ENCODE measurements around the gene KHDC4. TPM values are rescaled to one million over a fixed set of nuclear protein-coding genes. Genes with fewer than 3 reads are reported as not detected.
A peak's percentile ranks its signal among the peaks of the same experiment; 100 is the strongest.

KHDC4 gene
- total and polyA plus RNA-seq, 2 of the 4 experiments (the other 2 are of a cell fraction) = 28.0 to 29.9 TPM

- ChIA-PET POLR2A (ENCODE audit: unreplicated experiment) (no interaction called here), CTCF (no interaction called here)
- Histone ChIP-seq H2BK15ac (ENCODE audit: low read depth, low read length) (no peak overlapping the region), H4K91ac (ENCODE audit: insufficient read depth, low read depth, low read length) (no peak overlapping the region), H3K56ac (ENCODE audit: extremely low read depth, insufficient read depth, low read length) (no peak overlapping the region), H3K27me3 (ENCODE audit: control insufficient read depth, insufficient read depth, low read length) (no peaks in the 10 kb centered on the region), H3K27ac (ENCODE audit: insufficient read depth, low read length) (no peak overlapping the region), H4K20me1 (ENCODE audit: insufficient read depth, low read length) (no peaks in the 10 kb centered on the region), H3K18ac (ENCODE audit: low read depth, low read length) (no peak overlapping the region), H3K4me3 (ENCODE audit: insufficient read depth, low read depth, low read length) (no peak overlapping the region), H3K9me3 (ENCODE audit: control insufficient read depth, insufficient read depth, low read length) (no peaks in the 10 kb centered on the region), H4K5ac (ENCODE audit: low read depth, low read length) (no peak overlapping the region), H3K9me1 (ENCODE audit: insufficient read depth, low read length) (no peaks in the 10 kb centered on the region), H3K36me3 (ENCODE audit: control insufficient read depth, insufficient read depth, low read length) (peaks cover 10% of the 10 kb centered on the region), H2AK5ac (ENCODE audit: low read depth, low read length) (no peak overlapping the region), H2BK5ac (ENCODE audit: low read depth, low read length, poor library complexity, severe bottlenecking) (no peak overlapping the region), H3K4ac (ENCODE audit: low read depth, low read length) (no peak overlapping the region), H3K14ac (replicated peaks; ENCODE audit: low read depth, low read length) (no peak overlapping the region), H2BK120ac (ENCODE audit: low read depth, low read length) (no peak overlapping the region), H2AFZ (replicated peaks; ENCODE audit: low read length, poor library complexity) (no peak overlapping the region), H2AK9ac (replicated peaks; ENCODE audit: low read depth, low read length, poor library complexity) (no peak overlapping the region), H3K79me1 (ENCODE audit: low read depth in 1 of 2, low read length in 2 of 2) (peaks cover 0 to 6% of the 10 kb centered on the region in 2 experiments; a peak in 3 of 4 replicates), H3K23ac (ENCODE audit: low read depth, low read length) (no peak overlapping the region), H2BK20ac (ENCODE audit: low read depth, low read length) (no peak overlapping the region), H4K8ac (ENCODE audit: low read depth in 2 of 2, low read length in 2 of 2) (no peak overlapping the region), H3K4me2 (ENCODE audit: low read depth, low read length) (no peak overlapping the region), H3K9ac (ENCODE audit: low read depth, low read length) (no peak overlapping the region), H3K4me1 (ENCODE audit: control insufficient read depth, insufficient read depth, low read length) (peaks cover 10% of the 10 kb centered on the region)
- DNase-seq = no peak
- in situ Hi-C loops (cut with MboI; ENCODE audit: low sequenced_read_pairs) (no loop called here), intact Hi-C loops (cut with micrococcal nuclease) (no loop called here), dilution Hi-C loops (cut with HindIII; ENCODE audit: low sequenced_read_pairs, unreplicated experiment) (no loop called here)
- no peak for ATAC-seq (ENCODE audit: low read depth)
- no peak for TF ChIP-seq SMC3 (IDR thresholded peaks at IDR 0.05; ENCODE audit: low read depth, low read length)
- TF ChIP-seq POLR2A (IDR thresholded peaks at IDR 0.05; ENCODE audit: low read depth, low read length) = no peak
- TF ChIP-seq MAZ (IDR thresholded peaks at IDR 0.05; ENCODE audit: borderline replicate concordance, low read depth, low read length) = no peak
- TF ChIP-seq USF2 (IDR thresholded peaks at IDR 0.05; ENCODE audit: low read depth, low read length) = no peak
- no peak for TF ChIP-seq CHD1 (IDR thresholded peaks at IDR 0.05; ENCODE audit: low read depth, low read length)
- TF ChIP-seq MAFK (IDR thresholded peaks at IDR 0.05; ENCODE audit: low read depth, low read length) = no peak
- TF ChIP-seq RCOR1 (IDR thresholded peaks at IDR 0.05; ENCODE audit: insufficient replicate concordance, low read length) = no peak
- no peak for TF ChIP-seq MXI1 (IDR thresholded peaks at IDR 0.05; ENCODE audit: borderline replicate concordance, low read depth, low read length)
- TF ChIP-seq, protein P1, sequence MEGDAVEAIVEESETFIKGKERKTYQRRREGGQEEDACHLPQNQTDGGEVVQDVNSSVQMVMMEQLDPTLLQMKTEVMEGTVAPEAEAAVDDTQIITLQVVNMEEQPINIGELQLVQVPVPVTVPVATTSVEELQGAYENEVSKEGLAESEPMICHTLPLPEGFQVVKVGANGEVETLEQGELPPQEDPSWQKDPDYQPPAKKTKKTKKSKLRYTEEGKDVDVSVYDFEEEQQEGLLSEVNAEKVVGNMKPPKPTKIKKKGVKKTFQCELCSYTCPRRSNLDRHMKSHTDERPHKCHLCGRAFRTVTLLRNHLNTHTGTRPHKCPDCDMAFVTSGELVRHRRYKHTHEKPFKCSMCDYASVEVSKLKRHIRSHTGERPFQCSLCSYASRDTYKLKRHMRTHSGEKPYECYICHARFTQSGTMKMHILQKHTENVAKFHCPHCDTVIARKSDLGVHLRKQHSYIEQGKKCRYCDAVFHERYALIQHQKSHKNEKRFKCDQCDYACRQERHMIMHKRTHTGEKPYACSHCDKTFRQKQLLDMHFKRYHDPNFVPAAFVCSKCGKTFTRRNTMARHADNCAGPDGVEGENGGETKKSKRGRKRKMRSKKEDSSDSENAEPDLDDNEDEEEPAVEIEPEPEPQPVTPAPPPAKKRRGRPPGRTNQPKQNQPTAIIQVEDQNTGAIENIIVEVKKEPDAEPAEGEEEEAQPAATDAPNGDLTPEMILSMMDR (conservative IDR thresholded peaks at IDR 0.05; ENCODE audit: low read depth, low read length) = no peak
- no peak for TF ChIP-seq RFX5 (IDR thresholded peaks at IDR 0.05; ENCODE audit: low read depth, low read length)
- TF ChIP-seq RAD21 (IDR thresholded peaks at IDR 0.05; ENCODE audit: low read length) = no peak
- TF ChIP-seq, protein P2, sequence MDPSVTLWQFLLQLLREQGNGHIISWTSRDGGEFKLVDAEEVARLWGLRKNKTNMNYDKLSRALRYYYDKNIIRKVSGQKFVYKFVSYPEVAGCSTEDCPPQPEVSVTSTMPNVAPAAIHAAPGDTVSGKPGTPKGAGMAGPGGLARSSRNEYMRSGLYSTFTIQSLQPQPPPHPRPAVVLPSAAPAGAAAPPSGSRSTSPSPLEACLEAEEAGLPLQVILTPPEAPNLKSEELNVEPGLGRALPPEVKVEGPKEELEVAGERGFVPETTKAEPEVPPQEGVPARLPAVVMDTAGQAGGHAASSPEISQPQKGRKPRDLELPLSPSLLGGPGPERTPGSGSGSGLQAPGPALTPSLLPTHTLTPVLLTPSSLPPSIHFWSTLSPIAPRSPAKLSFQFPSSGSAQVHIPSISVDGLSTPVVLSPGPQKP (IDR thresholded peaks at IDR 0.05; ENCODE audit: borderline replicate concordance, low read depth, low read length) = no peak
- TF ChIP-seq NFE2L2 (IDR thresholded peaks at IDR 0.05; ENCODE audit: low read depth, low read length) = no peak
- TF ChIP-seq FOS (IDR thresholded peaks at IDR 0.05; ENCODE audit: low read depth, low read length) = no peak
- TF ChIP-seq CEBPB (IDR thresholded peaks at IDR 0.05; ENCODE audit: low read depth, low read length) = no peak
- TF ChIP-seq BHLHE40 (IDR thresholded peaks at IDR 0.05; ENCODE audit: low read depth, low read length) = no peak
- TSS peak; percentile 42 for BruUV-seq (replicated peaks)
These were observed 52.0 kb downstream of the KHDC4 start for GRCh38 chr1:155882235-155882634.

All from IMR-90 (cell line).